HepG2 (cell line): ENCODE data around the gene PEAK3. TPM values are rescaled to one million over a fixed set of nuclear protein-coding genes. Genes with fewer than 3 reads are reported as not detected.

Source experiments
- AGO2 ChIP-seq: fragments of 200-400 bp; formaldehyde crosslinking; optimal IDR thresholded peaks from 2 replicates; pipeline ENCODE3; 2017; ENCODE audit warnings: mild to moderate bottlenecking, low read depth, low read length, moderate library complexity
- CBX5 ChIP-seq: sonication (generic); formaldehyde crosslinking; IDR thresholded peaks from 2 replicates; pipeline ENCODE4 v1.4.0; 2020; ENCODE audit warnings: missing genetic modification reagents, borderline replicate concordance
- CEBPG ChIP-seq: IDR thresholded peaks from 2 replicates; pipeline ENCODE4 v1.6.1; 2016
- DMAP1 ChIP-seq: IDR thresholded peaks from 2 replicates; pipeline ENCODE4 v1.6.1; 2016
- FOXA3 ChIP-seq: IDR thresholded peaks from 2 replicates; pipeline ENCODE4 v1.6.1; 2016; ENCODE audit warnings: missing genetic modification reagents, missing compliant biosample characterization
- HBP1 ChIP-seq: IDR thresholded peaks from 2 replicates; pipeline ENCODE4 v1.6.1; 2016; ENCODE audit warnings: low read depth, control low read depth
- HOXA3 ChIP-seq: sonication (generic); formaldehyde crosslinking; IDR thresholded peaks from 2 replicates; pipeline ENCODE4 v1.5.0; 2020; ENCODE audit warnings: missing genetic modification reagents
- ISL2 ChIP-seq: sonication (generic); formaldehyde crosslinking; IDR thresholded peaks from 2 replicates; pipeline ENCODE4 v1.5.0; 2020; ENCODE audit warnings: missing genetic modification reagents
- KMT2A ChIP-seq: sonication (generic); formaldehyde crosslinking; IDR thresholded peaks from 2 replicates; pipeline ENCODE4 v1.4.0; 2020; ENCODE audit warnings: missing genetic modification reagents
- MEIS2 ChIP-seq: sonication (generic); formaldehyde crosslinking; IDR thresholded peaks from 2 replicates; pipeline ENCODE4 v1.9.0; 2021; ENCODE audit warnings: mild to moderate bottlenecking, missing genetic modification reagents
- NR2F6 ChIP-seq, 2 experiments: IDR thresholded peaks; 2 replicates each; pipeline ENCODE4 v1.6.1; 2016; ENCODE audit warnings: antibody characterized with exemption in 1 of 2, mild to moderate bottlenecking in 1 of 2
- PCBP1 ChIP-seq: fragments of 200-400 bp; formaldehyde crosslinking; IDR thresholded peaks from 2 replicates; pipeline ENCODE4 v1.6.1; 2017; ENCODE audit warnings: mild to moderate bottlenecking, low read depth, low read length, borderline replicate concordance
- PHF21A ChIP-seq: sonication (generic); formaldehyde crosslinking; IDR thresholded peaks from 2 replicates; pipeline ENCODE4 v1.5.0; 2020; ENCODE audit warnings: mild to moderate bottlenecking, missing genetic modification reagents
- PITX1 ChIP-seq: sonication (generic); formaldehyde crosslinking; IDR thresholded peaks from 2 replicates; pipeline ENCODE4 v1.5.1; 2020; ENCODE audit warnings: mild to moderate bottlenecking, missing genetic modification reagents
- PRDM10 ChIP-seq: sonication (generic); formaldehyde crosslinking; IDR thresholded peaks from 2 replicates; pipeline ENCODE4 v1.4.0; 2020; ENCODE audit warnings: low read depth, missing genetic modification reagents
- RAD51 ChIP-seq: fragments of 450-650 bp; IDR thresholded peaks from 2 replicates; pipeline ENCODE4 v1.6.1; 2016; ENCODE audit warnings: borderline replicate concordance
- SIX1 ChIP-seq: sonication (generic); formaldehyde crosslinking; IDR thresholded peaks from 2 replicates; pipeline ENCODE4 v1.4.0; 2020; ENCODE audit warnings: missing genetic modification reagents, borderline replicate concordance
- SMARCE1 ChIP-seq: fragments of 450-650 bp; IDR thresholded peaks from 2 replicates; pipeline ENCODE4 v1.6.1; 2017; ENCODE audit warnings: borderline replicate concordance
- TBX2 ChIP-seq: sonication (generic); formaldehyde crosslinking; IDR thresholded peaks from 2 replicates; pipeline ENCODE4 v1.5.0; 2020; ENCODE audit warnings: missing genetic modification reagents, mild to moderate bottlenecking, borderline replicate concordance
- ZFP36L2 ChIP-seq: sonication (generic); formaldehyde crosslinking; IDR thresholded peaks from 2 replicates; pipeline ENCODE4 v1.4.0; 2020; ENCODE audit warnings: missing genetic modification reagents
- ZNF333 ChIP-seq: sonication (generic); formaldehyde crosslinking; IDR thresholded peaks from 2 replicates; pipeline ENCODE4 v1.4.0; 2020; ENCODE audit warnings: mild to moderate bottlenecking, missing genetic modification reagents, borderline replicate concordance
- ZNF577 ChIP-seq: sonication (generic); formaldehyde crosslinking; IDR thresholded peaks from 2 replicates; pipeline ENCODE4 v1.4.0; 2020; ENCODE audit warnings: mild to moderate bottlenecking, low read depth, missing genetic modification reagents, borderline replicate concordance
- ZNF850 ChIP-seq: sonication (generic); formaldehyde crosslinking; conservative IDR thresholded peaks from 2 replicates; pipeline ENCODE4 v1.9.0; 2021; ENCODE audit warnings: mild to moderate bottlenecking, missing genetic modification reagents
- polyA plus RNA-seq, 8 experiments: library from polyadenylated mRNA; depleted of rRNA in 3 of 8; stranded (reverse) in 7 of 8; unstranded in 1 of 8; fragments of >200 nt; fragmentation: Illumina TruSeq in 4 of 8; extraction: Trizol in 4 of 8; gene quantifications; 2 replicates each; pipeline versions ENCODE4 v1.2.1 to v1.2.3, GENCODE V29; 2011 to 2016; ENCODE audit warnings: low read depth in 4 of 8, missing spikeins in 1 of 8, mixed read lengths in 1 of 8; ENCODE audit not compliant: insufficient read depth in 1 of 8
- total RNA-seq, 5 experiments: library from RNA; depleted of rRNA; stranded (reverse); fragments of >200 nt; fragmentation: Illumina TruSeq; extraction: Trizol; gene quantifications; 2 replicates each; pipeline ENCODE4 v1.2.3, GENCODE V29; 2016; ENCODE audit warnings: low read depth in 1 of 5
- TF ChIP-seq, protein P1 (sequence below): IDR thresholded peaks from 2 replicates; pipeline ENCODE4 v1.6.1; 2018; ENCODE audit warnings: missing genetic modification reagents, mild to moderate bottlenecking, missing compliant biosample characterization
- TF ChIP-seq, protein P2 (sequence below): IDR thresholded peaks from 2 replicates; pipeline ENCODE4 v1.6.1; 2016; ENCODE audit warnings: missing genetic modification reagents, missing compliant biosample characterization

The PEAK3 gene
- total and polyA plus RNA-seq, 2 of the 13 experiments (the other 11 are each of a cell fraction or from before 2014, with no cell fraction given): not detected

- TF ChIP-seq PRDM10 (CRISPR knock-in tag) (0 out of 2 replicates have a peak, but pooled peaks have one; percentile 33), SIX1 (peak; percentile 57; the same call in 1 of the 2 replicates), RAD51 (no peak), SMARCE1 (no peak), ZFP36L2 (no peak), CBX5 (no peak), ZNF850 (CRISPR knock-in tag) (no peak), ISL2 (0 out of 2 replicates have a peak, but pooled peaks have one; percentile 37), HOXA3 (CRISPR knock-in tag) (peak; percentile 67), KMT2A (CRISPR knock-in tag) (0 out of 2 replicates have a peak, but pooled peaks have one; percentile 66), CEBPG (CRISPR knock-in tag) (peak; percentile 81), TBX2 (peak; percentile 73), PHF21A (CRISPR knock-in tag) (peak; percentile 65), PITX1 (CRISPR knock-in tag) (no peak), ZNF333 (CRISPR knock-in tag) (no peak), MEIS2 (CRISPR knock-in tag) (no peak), AGO2 (peak; percentile 18), NR2F6 (IDR thresholded peaks at IDR 0.05) (peak; percentile 25; the same call in 1 of the 2 replicates), NR2F6 (CRISPR knock-in tag; IDR thresholded peaks at IDR 0.05) (no peak), PCBP1 (no peak), FOXA3 (CRISPR knock-in tag) (peak; percentile 37), HBP1 (CRISPR knock-in tag) (peak; percentile 52; the same call in 1 of the 2 replicates), ZNF577 (CRISPR knock-in tag) (no peak), DMAP1 (CRISPR knock-in tag) (no peak)
- TF ChIP-seq, protein P1, sequence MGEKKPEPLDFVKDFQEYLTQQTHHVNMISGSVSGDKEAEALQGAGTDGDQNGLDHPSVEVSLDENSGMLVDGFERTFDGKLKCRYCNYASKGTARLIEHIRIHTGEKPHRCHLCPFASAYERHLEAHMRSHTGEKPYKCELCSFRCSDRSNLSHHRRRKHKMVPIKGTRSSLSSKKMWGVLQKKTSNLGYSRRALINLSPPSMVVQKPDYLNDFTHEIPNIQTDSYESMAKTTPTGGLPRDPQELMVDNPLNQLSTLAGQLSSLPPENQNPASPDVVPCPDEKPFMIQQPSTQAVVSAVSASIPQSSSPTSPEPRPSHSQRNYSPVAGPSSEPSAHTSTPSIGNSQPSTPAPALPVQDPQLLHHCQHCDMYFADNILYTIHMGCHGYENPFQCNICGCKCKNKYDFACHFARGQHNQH (CRISPR knock-in tag): peak; percentile 90
- TF ChIP-seq, protein P2, sequence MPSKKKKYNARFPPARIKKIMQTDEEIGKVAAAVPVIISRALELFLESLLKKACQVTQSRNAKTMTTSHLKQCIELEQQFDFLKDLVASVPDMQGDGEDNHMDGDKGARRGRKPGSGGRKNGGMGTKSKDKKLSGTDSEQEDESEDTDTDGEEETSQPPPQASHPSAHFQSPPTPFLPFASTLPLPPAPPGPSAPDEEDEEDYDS (CRISPR knock-in tag): peak; percentile 67
Observed at GRCh38 chr19:2330632-2331284, 48.8 kb upstream of the PEAK3 start (continued).
